Measurements from ENCODE around the gene KRTAP10-7.
"Not testable (repeated sequence)": the region's sequence is repeated elsewhere in the genome, so short reads cannot be mapped to it uniquely, and the experiment has no call there.

KRTAP10-7 gene

DNA sequence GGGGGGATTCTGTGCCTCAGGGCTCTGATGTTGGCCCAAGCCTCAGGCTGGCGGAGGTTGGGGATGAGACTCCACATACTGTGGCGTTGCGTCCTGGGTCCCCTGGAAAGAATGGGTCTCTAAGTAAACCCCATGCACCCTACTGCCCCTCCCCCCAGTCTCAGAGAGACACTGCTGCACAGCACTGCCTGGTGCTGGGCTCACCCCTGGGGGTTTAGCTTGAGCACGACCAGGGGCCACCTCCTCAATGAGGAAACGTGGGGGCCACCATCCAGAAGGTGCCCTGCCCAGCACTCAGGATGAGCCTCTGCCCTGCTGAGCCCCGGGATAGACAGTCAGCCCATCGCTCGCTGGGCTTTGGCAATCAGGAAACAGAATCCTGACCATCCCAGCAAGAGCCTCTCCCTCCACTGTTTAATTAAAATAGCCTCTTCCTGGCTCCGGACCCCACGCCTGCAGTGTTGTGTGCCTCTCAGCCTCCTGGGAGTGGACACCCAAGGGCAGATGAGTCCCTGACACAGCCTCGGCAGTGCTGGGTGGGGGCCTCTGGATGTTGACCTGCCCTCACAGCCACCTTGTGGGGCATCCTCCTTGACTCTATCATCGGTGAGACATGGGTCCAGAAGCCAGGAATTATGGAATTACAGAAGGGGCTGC is 30.4 kb upstream of the KRTAP10-7 start:
- no peak for DNase-seq (ENCODE audit: extremely low read depth, insufficient read length)
- H3K36me3 ChIP-seq (ENCODE audit: control insufficient read depth, insufficient read depth, low read length), result no peaks in the 10 kb centered on the region
- H3K4me3 ChIP-seq (replicated peaks; ENCODE audit: low read depth, low read length), result no peak overlapping the region
- TF ChIP-seq, protein P1, sequence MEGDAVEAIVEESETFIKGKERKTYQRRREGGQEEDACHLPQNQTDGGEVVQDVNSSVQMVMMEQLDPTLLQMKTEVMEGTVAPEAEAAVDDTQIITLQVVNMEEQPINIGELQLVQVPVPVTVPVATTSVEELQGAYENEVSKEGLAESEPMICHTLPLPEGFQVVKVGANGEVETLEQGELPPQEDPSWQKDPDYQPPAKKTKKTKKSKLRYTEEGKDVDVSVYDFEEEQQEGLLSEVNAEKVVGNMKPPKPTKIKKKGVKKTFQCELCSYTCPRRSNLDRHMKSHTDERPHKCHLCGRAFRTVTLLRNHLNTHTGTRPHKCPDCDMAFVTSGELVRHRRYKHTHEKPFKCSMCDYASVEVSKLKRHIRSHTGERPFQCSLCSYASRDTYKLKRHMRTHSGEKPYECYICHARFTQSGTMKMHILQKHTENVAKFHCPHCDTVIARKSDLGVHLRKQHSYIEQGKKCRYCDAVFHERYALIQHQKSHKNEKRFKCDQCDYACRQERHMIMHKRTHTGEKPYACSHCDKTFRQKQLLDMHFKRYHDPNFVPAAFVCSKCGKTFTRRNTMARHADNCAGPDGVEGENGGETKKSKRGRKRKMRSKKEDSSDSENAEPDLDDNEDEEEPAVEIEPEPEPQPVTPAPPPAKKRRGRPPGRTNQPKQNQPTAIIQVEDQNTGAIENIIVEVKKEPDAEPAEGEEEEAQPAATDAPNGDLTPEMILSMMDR (IDR thresholded peaks at IDR 0.05; ENCODE audit: insufficient read depth, low read length, poor library complexity, severe bottlenecking), result no peak
- no peaks in the 10 kb centered on the region for H3K27me3 ChIP-seq (replicated peaks; ENCODE audit: control insufficient read depth, insufficient read depth, low read length)

GRCh38 chr21:44571296-44571695 is 29.1 kb upstream of the KRTAP10-7 start:
- no peak overlapping the region for H3K4me3 ChIP-seq (replicated peaks; ENCODE audit: low read depth, low read length)
- TF ChIP-seq, protein P1 (IDR thresholded peaks at IDR 0.05; ENCODE audit: insufficient read depth, low read length, poor library complexity, severe bottlenecking), result no peak
- no peaks in the 10 kb centered on the region for H3K27me3 ChIP-seq (replicated peaks; ENCODE audit: control insufficient read depth, insufficient read depth, low read length)
- H3K36me3 ChIP-seq (ENCODE audit: control insufficient read depth, insufficient read depth, low read length), result no peaks in the 10 kb centered on the region
- no peak for DNase-seq (ENCODE audit: extremely low read depth, insufficient read length)

DNA sequence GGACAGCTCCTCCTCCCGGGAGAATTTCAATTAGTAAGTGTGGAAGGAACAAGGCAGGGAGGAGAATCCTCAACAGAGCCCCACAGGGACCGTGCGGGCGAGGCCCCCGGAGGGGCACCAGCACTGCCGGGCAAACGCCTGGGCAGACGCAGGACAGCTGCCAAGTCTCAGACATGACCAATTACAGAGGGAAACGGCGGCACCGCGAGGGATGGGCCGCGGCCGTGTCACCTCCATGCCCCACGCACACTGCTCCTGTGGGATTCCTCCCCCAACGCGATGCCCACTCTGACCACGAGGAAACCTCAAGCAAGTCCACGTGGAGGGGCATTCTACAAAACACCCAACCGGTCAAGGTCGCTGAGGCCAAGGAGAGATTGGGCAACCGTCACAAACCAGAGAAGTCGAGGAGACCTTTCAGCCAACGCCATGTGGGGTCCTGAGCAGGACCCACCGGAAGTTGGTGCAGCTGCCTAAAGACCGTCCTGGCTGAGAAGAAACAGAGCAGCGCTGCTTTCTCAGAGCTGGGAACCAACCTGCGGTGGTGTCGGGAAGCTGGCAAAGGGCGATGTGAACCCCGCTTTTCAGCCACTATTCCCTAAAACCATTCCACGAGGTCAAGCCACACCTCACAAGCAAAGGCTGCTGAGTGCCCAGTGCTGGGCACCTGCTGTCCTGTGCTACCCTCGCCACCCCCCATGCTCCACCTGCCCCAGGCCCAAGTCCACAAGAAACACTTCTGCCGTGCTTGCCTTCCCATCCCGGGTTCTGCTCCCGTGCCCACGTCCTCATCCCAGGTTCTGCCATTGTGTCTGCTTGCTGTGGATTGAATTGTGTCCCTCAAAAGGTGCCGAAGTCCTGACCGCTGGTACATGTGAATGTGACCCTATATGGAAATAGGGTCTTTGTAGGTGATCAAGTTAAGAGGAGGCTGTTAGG is 28.3 kb upstream of the KRTAP10-7 start:
- no peak overlapping the region for H3K4me3 ChIP-seq (replicated peaks; ENCODE audit: low read depth, low read length)
- DNase-seq (ENCODE audit: extremely low read depth, insufficient read length), result no peak

DNA sequence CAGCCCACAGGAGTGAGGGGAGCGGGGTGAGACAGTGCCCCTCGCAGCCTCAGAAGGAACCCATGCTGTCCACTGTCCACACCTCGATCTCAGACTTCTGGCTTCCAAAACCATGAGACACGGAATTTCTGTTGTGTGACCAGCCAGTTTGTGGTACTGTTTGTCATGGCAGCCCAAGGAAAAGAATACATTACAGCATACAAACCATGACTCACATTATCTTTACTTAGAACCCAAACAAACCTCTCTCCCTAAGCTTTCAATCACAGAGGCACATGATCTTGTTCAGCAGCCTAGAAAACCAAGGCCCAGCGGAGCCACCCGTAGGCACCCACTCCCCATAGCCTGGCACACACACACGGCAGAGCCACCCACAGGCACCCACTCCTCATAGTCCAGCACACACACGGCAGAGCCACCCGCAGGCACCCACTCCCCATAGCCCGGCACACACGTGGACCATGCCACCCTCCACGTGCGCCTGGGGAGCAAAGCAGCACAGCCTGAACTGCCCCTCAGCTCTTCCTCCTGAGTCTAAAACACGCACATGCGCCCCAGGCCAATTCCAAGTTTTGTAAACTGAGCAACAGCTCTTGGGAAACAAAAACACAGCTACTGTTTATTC is 27.3 kb upstream of the KRTAP10-7 start:
- TF ChIP-seq, protein P1 (IDR thresholded peaks at IDR 0.05; ENCODE audit: insufficient read depth, low read length, poor library complexity, severe bottlenecking), result no peak
- no peaks in the 10 kb centered on the region for H3K27me3 ChIP-seq (replicated peaks; ENCODE audit: control insufficient read depth, insufficient read depth, low read length)
- DNase-seq (ENCODE audit: extremely low read depth, insufficient read length), result no peak
- no peak overlapping the region for H3K4me3 ChIP-seq (replicated peaks; ENCODE audit: low read depth, low read length)
- no peaks in the 10 kb centered on the region for H3K36me3 ChIP-seq (ENCODE audit: control insufficient read depth, insufficient read depth, low read length)

More for the DNA sequence above, 28.3 kb upstream of the KRTAP10-7 start:
- TF ChIP-seq, protein P1 (IDR thresholded peaks at IDR 0.05; ENCODE audit: insufficient read depth, low read length, poor library complexity, severe bottlenecking), result no peak
- Histone ChIP-seq H3K36me3 (ENCODE audit: control insufficient read depth, insufficient read depth, low read length) (no peaks in the 10 kb centered on the region), H3K27me3 (replicated peaks; ENCODE audit: control insufficient read depth, insufficient read depth, low read length) (no peaks in the 10 kb centered on the region)

GRCh38 chr21:44573630-44574456 is 26.6 kb upstream of the KRTAP10-7 start, which contains the start of gene KRTAP10-4:
KRTAP10-4 (plus strand) TSS chr21:44573729; CDS start chr21:44573759, 30 bp downstream.
- not testable (repeated sequence) for H3K4me3 ChIP-seq (replicated peaks; ENCODE audit: low read depth, low read length); DNase-seq (ENCODE audit: extremely low read depth, insufficient read length); H3K27me3 ChIP-seq (replicated peaks; ENCODE audit: control insufficient read depth, insufficient read depth, low read length); H3K36me3 ChIP-seq (ENCODE audit: control insufficient read depth, insufficient read depth, low read length)

Data from GM06990 (cell line).